Smooth muscle cell (in vitro differentiated cells): Measurements from ENCODE around the gene ATXN7L3B. TPM values are rescaled to one million over a fixed set of nuclear protein-coding genes. Genes with fewer than 3 reads are reported as not detected.

Source experiments
- DNase-seq: peaks from one replicate; lab custom pipeline; 2025; ENCODE audit not compliant: unreplicated experiment; lab: John Stamatoyannopoulos, UW
- H2AFZ ChIP-seq: fragments of 200-600 bp; sonication (generic); 2 replicates; pipeline ENCODE4 v1.6.0; 2016; ENCODE audit warnings: antibody characterized with exemption, low read depth, mild to moderate bottlenecking
- H3F3A ChIP-seq: fragments of 200-600 bp; sonication (generic); 2 replicates; pipeline ENCODE4 v1.6.0; 2017; ENCODE audit warnings: antibody characterized with exemption, low read depth
- H3K27ac ChIP-seq: fragments of 200-600 bp; sonication (generic); 2 replicates; pipeline ENCODE4 v1.5.1; 2016; ENCODE audit warnings: low read depth, mild to moderate bottlenecking
- H3K27me3 ChIP-seq: fragments of 200-600 bp; sonication (generic); 2 replicates; pipeline ENCODE4 v1.6.1; 2016; ENCODE audit warnings: low read depth, mild to moderate bottlenecking
- H3K36me3 ChIP-seq: fragments of 200-600 bp; sonication (generic); 2 replicates; pipeline ENCODE4 v1.5.1; 2016; ENCODE audit warnings: low read depth
- H3K4me1 ChIP-seq: fragments of 200-600 bp; sonication (generic); 2 replicates; pipeline ENCODE4 v1.5.1; 2016; ENCODE audit warnings: low read depth
- H3K4me2 ChIP-seq: fragments of 200-600 bp; sonication (generic); 2 replicates; pipeline ENCODE4 v1.6.0; 2016; ENCODE audit warnings: mild to moderate bottlenecking
- H3K4me3 ChIP-seq: fragments of 200-600 bp; sonication (generic); 2 replicates; pipeline ENCODE4 v1.5.1; 2016; ENCODE audit warnings: mild to moderate bottlenecking
- H3K79me2 ChIP-seq: fragments of 200-600 bp; sonication (generic); 2 replicates; pipeline ENCODE4 v1.6.0; 2016; ENCODE audit warnings: low read depth, mild to moderate bottlenecking
- H3K9ac ChIP-seq: fragments of 200-600 bp; sonication (generic); 2 replicates; pipeline ENCODE4 v1.6.0; 2016; ENCODE audit warnings: low read depth
- H3K9me3 ChIP-seq: fragments of 200-600 bp; sonication (generic); replicated peaks from 2 replicates; pipeline ENCODE4 v1.5.1; 2016; ENCODE audit warnings: low read depth
- H4K20me1 ChIP-seq: fragments of 200-600 bp; sonication (generic); 2 replicates; pipeline ENCODE4 v1.6.0; 2016; ENCODE audit warnings: low read depth
- CTCF ChIP-seq: fragments of 200-600 bp; sonication (generic); IDR thresholded peaks from 2 replicates; pipeline ENCODE4 v1.5.1; 2017; ENCODE audit warnings: borderline replicate concordance, mild to moderate bottlenecking, antibody characterized with exemption; ENCODE audit not compliant: insufficient read depth, poor library complexity, severe bottlenecking
- WGBS: methylation state at CpG from one replicate; pipeline ENCODE4 v1.1.7; 2016; ENCODE audit warnings: low lambda C conversion rate; 5-methylcytosine and 5-hydroxymethylcytosine counted together
- polyA plus RNA-seq: library from polyadenylated mRNA; unstranded; fragments of >200 nt; fragmentation: Nextera tagmentation; extraction: Ambion mirVana; gene quantifications from 2 replicates; pipeline ENCODE4 v1.2.1, GENCODE V29; 2016
- total RNA-seq: library from RNA; depleted of rRNA; stranded (reverse); fragments of >200 nt; gene quantifications from 2 replicates; pipeline ENCODE4 v1.2.3, GENCODE V29; 2014

ATXN7L3B gene
- total and polyA plus RNA-seq, 2 experiments from 2014 or later: 25.4 to 30.7 TPM

- 72% methylated on average over 2 of the region's 2 CpGs for WGBS
- no peak for TF ChIP-seq CTCF
- no peaks in the 10 kb centered on the region for H3F3A ChIP-seq
These were observed 10.1 kb upstream of the ATXN7L3B start for GRCh38 chr12:74527491-74527890.

GRCh38 chr12:74530676-74531075 lies 7.0 kb upstream of the ATXN7L3B start:
- no peak for TF ChIP-seq CTCF
- Histone ChIP-seq H3K27ac (no peak overlapping the region), H3K4me1 (no peaks in the 10 kb centered on the region), H3K9ac (no peak overlapping the region), H3K79me2 (no peaks in the 10 kb centered on the region), H3K4me2 (no peak overlapping the region), H3K27me3 (no peaks in the 10 kb centered on the region), H3K36me3 (no peaks in the 10 kb centered on the region), H3K9me3 (no peaks in the 10 kb centered on the region), H4K20me1 (no peaks in the 10 kb centered on the region), H3K4me3 (no peak overlapping the region), H3F3A (no peaks in the 10 kb centered on the region), H2AFZ (no peak overlapping the region)
- WGBS: 97% methylated on average over 2 of the region's 2 CpGs
- DNase-seq: no peak

More at GRCh38 chr12:74527491-74527890, 10.1 kb upstream of the ATXN7L3B start:
- no peaks in the 10 kb centered on the region for H3K79me2 ChIP-seq
- no peak overlapping the region for H2AFZ ChIP-seq
- no peaks in the 10 kb centered on the region for H3K36me3 ChIP-seq
- H3K9me3 ChIP-seq: no peaks in the 10 kb centered on the region
- no peaks in the 10 kb centered on the region for H3K27me3 ChIP-seq
- H3K27ac ChIP-seq: no peak overlapping the region
- H3K9ac ChIP-seq: no peak overlapping the region
- no peak overlapping the region for H3K4me3 ChIP-seq
- H3K4me2 ChIP-seq: no peak overlapping the region
- DNase-seq: no peak
- no peaks in the 10 kb centered on the region for H3K4me1 ChIP-seq
- no peaks in the 10 kb centered on the region for H4K20me1 ChIP-seq

- no peaks in the 10 kb centered on the region for H3K27me3 ChIP-seq
- H2AFZ ChIP-seq: no peak overlapping the region
- no peak overlapping the region for H3K4me3 ChIP-seq
- peaks cover 27% of the 10 kb centered on the region for H3K79me2 ChIP-seq
- H3K4me2 ChIP-seq: no peak overlapping the region
- H4K20me1 ChIP-seq: peaks cover 22% of the 10 kb centered on the region
- H3K9me3 ChIP-seq: no peaks in the 10 kb centered on the region
- no peaks in the 10 kb centered on the region for H3K36me3 ChIP-seq
- TF ChIP-seq CTCF: no peak
- H3F3A ChIP-seq: no peaks in the 10 kb centered on the region
- H3K9ac ChIP-seq: no peak overlapping the region
- H3K4me1 ChIP-seq: peaks cover 22% of the 10 kb centered on the region
- WGBS: 90% methylated on average over 5 of the region's 5 CpGs
- DNase-seq: no peak
- H3K27ac ChIP-seq: no peak overlapping the region
These were observed 2.1 kb upstream of the ATXN7L3B start for GRCh38 chr12:74535536-74535935.

GRCh38 chr12:74537126-74537706 lies 419 bp upstream of the ATXN7L3B start:
- H3K27ac ChIP-seq: peak overlapping the region; percentile 99
- no peaks in the 10 kb centered on the region for H3K36me3 ChIP-seq
- peaks cover 44% of the 10 kb centered on the region for H3K79me2 ChIP-seq
- H3K4me2 ChIP-seq: peak overlapping the region; percentile 97
- no peaks in the 10 kb centered on the region for H3K9me3 ChIP-seq
- H3K4me1 ChIP-seq: peaks cover 30% of the 10 kb centered on the region
- H4K20me1 ChIP-seq: peaks cover 39% of the 10 kb centered on the region
- no peak for DNase-seq
- 19% methylated on average over 8 of the region's 8 CpGs for WGBS
- no peaks in the 10 kb centered on the region for H3K27me3 ChIP-seq
- H3K4me3 ChIP-seq: peak overlapping the region; percentile 80
- H2AFZ ChIP-seq: peak overlapping the region; percentile 92
- peak overlapping the region; percentile 99 for H3K9ac ChIP-seq
- H3F3A ChIP-seq: no peaks in the 10 kb centered on the region
- peak; percentile 61 for TF ChIP-seq CTCF
